Testis (tissue), 2 donors: ENCODE results near the gene PDGFD.

Experiments used
- POLR2A ChIP-seq: fragments of 450-650 bp; IDR thresholded peaks from one replicate; pipeline ENCODE4 v1.6.1; 2017; ENCODE audit warnings: antibody characterized with exemption, mild to moderate bottlenecking, moderate library complexity
- TF ChIP-seq, protein P1 (sequence below), 3 experiments: fragments of 450-650 bp in 2 of 3; fragments of 200-600 bp in 1 of 3; sonication (generic) in 1 of 3; IDR thresholded peaks; one replicate each; pipeline ENCODE4 v1.5.1; 2016 to 2019; ENCODE audit warnings: antibody characterized with exemption in 3 of 3, mild to moderate bottlenecking in 2 of 3, moderate library complexity in 1 of 3

DNA sequence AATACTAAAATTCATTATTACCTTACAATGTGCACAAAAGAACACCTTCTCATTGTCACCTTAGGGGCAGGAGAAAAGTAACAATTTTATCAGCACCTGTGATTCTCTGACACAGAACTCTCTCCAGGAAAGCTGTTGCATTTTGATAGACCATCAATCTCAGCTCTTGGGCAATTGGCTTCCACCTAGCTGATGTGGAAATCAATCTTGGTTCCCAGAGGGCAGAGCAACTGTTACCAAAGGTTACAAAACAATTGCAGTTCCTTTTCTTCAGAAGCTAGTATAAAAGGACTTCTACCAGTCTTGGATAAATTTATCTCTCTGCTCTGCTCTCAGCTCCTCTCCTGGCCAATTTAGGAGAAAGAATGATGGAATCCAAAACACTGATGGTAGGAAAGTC, 285.3 kb downstream of the PDGFD start:
- TF ChIP-seq, protein P1, sequence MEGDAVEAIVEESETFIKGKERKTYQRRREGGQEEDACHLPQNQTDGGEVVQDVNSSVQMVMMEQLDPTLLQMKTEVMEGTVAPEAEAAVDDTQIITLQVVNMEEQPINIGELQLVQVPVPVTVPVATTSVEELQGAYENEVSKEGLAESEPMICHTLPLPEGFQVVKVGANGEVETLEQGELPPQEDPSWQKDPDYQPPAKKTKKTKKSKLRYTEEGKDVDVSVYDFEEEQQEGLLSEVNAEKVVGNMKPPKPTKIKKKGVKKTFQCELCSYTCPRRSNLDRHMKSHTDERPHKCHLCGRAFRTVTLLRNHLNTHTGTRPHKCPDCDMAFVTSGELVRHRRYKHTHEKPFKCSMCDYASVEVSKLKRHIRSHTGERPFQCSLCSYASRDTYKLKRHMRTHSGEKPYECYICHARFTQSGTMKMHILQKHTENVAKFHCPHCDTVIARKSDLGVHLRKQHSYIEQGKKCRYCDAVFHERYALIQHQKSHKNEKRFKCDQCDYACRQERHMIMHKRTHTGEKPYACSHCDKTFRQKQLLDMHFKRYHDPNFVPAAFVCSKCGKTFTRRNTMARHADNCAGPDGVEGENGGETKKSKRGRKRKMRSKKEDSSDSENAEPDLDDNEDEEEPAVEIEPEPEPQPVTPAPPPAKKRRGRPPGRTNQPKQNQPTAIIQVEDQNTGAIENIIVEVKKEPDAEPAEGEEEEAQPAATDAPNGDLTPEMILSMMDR (IDR thresholded peaks at IDR 0.05) = no peak
- no peak for TF ChIP-seq POLR2A
